ENCODE results near the gene MMEL1. TPM values are rescaled to one million over a fixed set of nuclear protein-coding genes. Genes with fewer than 3 reads are reported as not detected.

The MMEL1 gene
- total and polyA plus RNA-seq, 2 of the 13 experiments (the other 11 are each of a cell fraction or from before 2014, with no cell fraction given) = 0.48 TPM; not detected in 1

GRCh38 chr1:2561898-2562895, 70.6 kb downstream of the MMEL1 start (continued):
- TF ChIP-seq ZNF441 (CRISPR knock-in tag; IDR thresholded peaks at IDR 0.05; ENCODE audit: borderline replicate concordance) = no peak
- no peak for TF ChIP-seq ZKSCAN1 (IDR thresholded peaks at IDR 0.05; ENCODE audit: low read length)
- TF ChIP-seq ZNF614 (CRISPR knock-in tag; IDR thresholded peaks at IDR 0.05; ENCODE audit: borderline replicate concordance) = no peak
- TF ChIP-seq ZNF792 (CRISPR knock-in tag; IDR thresholded peaks at IDR 0.05) = no peak
- TF ChIP-seq ZNF354B (CRISPR knock-in tag; IDR thresholded peaks at IDR 0.05) = no peak
- TF ChIP-seq ZNF577 (CRISPR knock-in tag; IDR thresholded peaks at IDR 0.05; ENCODE audit: borderline replicate concordance, low read depth) = no peak
- TF ChIP-seq PRDM15 (CRISPR knock-in tag; IDR thresholded peaks at IDR 0.05) = no peak
- TF ChIP-seq SP1 (IDR thresholded peaks at IDR 0.05) = no peak
- TF ChIP-seq SP1 (CRISPR knock-in tag; IDR thresholded peaks at IDR 0.05) = no peak
- no peak for TF ChIP-seq ZC3H4 (CRISPR knock-in tag; IDR thresholded peaks at IDR 0.05; ENCODE audit: borderline replicate concordance)
- no peak for TF ChIP-seq ISX (CRISPR knock-in tag; conservative IDR thresholded peaks at IDR 0.05)
- no peak for TF ChIP-seq ZNF720 (CRISPR knock-in tag; IDR thresholded peaks at IDR 0.05)
- TF ChIP-seq ZBTB10 (CRISPR knock-in tag; IDR thresholded peaks at IDR 0.05; ENCODE audit: borderline replicate concordance) = no peak
- no peak for TF ChIP-seq ZNF280D (CRISPR knock-in tag; IDR thresholded peaks at IDR 0.05)
- TF ChIP-seq ZNF207 (IDR thresholded peaks at IDR 0.05; ENCODE audit: borderline replicate concordance) = no peak
- TF ChIP-seq ELF1 (CRISPR knock-in tag; IDR thresholded peaks at IDR 0.05) = no peak
- TF ChIP-seq KDM3A (CRISPR knock-in tag; IDR thresholded peaks at IDR 0.05; ENCODE audit: low read depth) = no peak
- no peak for TF ChIP-seq RBAK (CRISPR knock-in tag; IDR thresholded peaks at IDR 0.05)
- TF ChIP-seq GATA4 (IDR thresholded peaks at IDR 0.05; ENCODE audit: borderline replicate concordance, low read depth) = no peak

Measured in HepG2 (cell line).